HepG2 (cell line): ENCODE results near the gene TOMM22. TPM values are rescaled to one million over a fixed set of nuclear protein-coding genes. Genes with fewer than 3 reads are reported as not detected.
A peak's percentile ranks its signal among the peaks of the same experiment; 100 is the strongest.

Experiments
- CENPX ChIP-seq: sonication (generic); formaldehyde crosslinking; IDR thresholded peaks from 2 replicates; pipeline ENCODE4 v1.9.0; 2021; ENCODE audit warnings: mild to moderate bottlenecking, missing genetic modification reagents, moderate library complexity
- CREB1 ChIP-seq, 2 experiments: fragments of 450-650 bp in 1 of 2; IDR thresholded peaks; 2 replicates each; pipeline ENCODE4 v1.6.1; 2016 to 2017; ENCODE audit warnings: control low read depth in 1 of 2, mild to moderate bottlenecking in 1 of 2, missing compliant biosample characterization in 1 of 2, missing genetic modification characterization in 1 of 2
- GATAD2A ChIP-seq: IDR thresholded peaks from 2 replicates; pipeline ENCODE4 v1.6.1; 2016
- KDM6A ChIP-seq: IDR thresholded peaks from 2 replicates; pipeline ENCODE4 v1.6.1; 2016; ENCODE audit warnings: low read depth
- KLF12 ChIP-seq: sonication (generic); formaldehyde crosslinking; IDR thresholded peaks from 2 replicates; pipeline ENCODE4 v1.4.0; 2020; ENCODE audit warnings: missing genetic modification reagents, borderline replicate concordance
- MEIS2 ChIP-seq: sonication (generic); formaldehyde crosslinking; IDR thresholded peaks from 2 replicates; pipeline ENCODE4 v1.9.0; 2021; ENCODE audit warnings: mild to moderate bottlenecking, missing genetic modification reagents
- NFE2L2 ChIP-seq: fragments of 150-350 bp; IDR thresholded peaks from 2 replicates; pipeline ENCODE4 v1.6.1; 2014; ENCODE audit warnings: low read length
- POLR2G ChIP-seq: fragments of 200-400 bp; formaldehyde crosslinking; IDR thresholded peaks from 2 replicates; pipeline ENCODE4 v1.6.1; 2018; ENCODE audit warnings: mild to moderate bottlenecking, low read depth, low read length, moderate library complexity
- RBAK ChIP-seq: sonication (generic); formaldehyde crosslinking; IDR thresholded peaks from 2 replicates; pipeline ENCODE4 v1.5.1; 2020; ENCODE audit warnings: mild to moderate bottlenecking, missing genetic modification reagents
- TAF1 ChIP-seq: sonication (generic); formaldehyde crosslinking; IDR thresholded peaks from 2 replicates; pipeline ENCODE4 v1.4.0; 2020; ENCODE audit warnings: missing genetic modification reagents
- THAP11 ChIP-seq: IDR thresholded peaks from 2 replicates; pipeline ENCODE4 v1.6.1; 2016; ENCODE audit warnings: missing biosample characterization, missing genetic modification reagents
- ZNF33B ChIP-seq: sonication (generic); formaldehyde crosslinking; IDR thresholded peaks from 2 replicates; pipeline ENCODE4 v1.5.1; 2020; ENCODE audit warnings: mild to moderate bottlenecking, missing genetic modification reagents
- ZNF614 ChIP-seq: IDR thresholded peaks from 2 replicates; pipeline ENCODE4 v1.6.1; 2018; ENCODE audit warnings: missing biosample characterization, missing genetic modification reagents, inconsistent platforms, borderline replicate concordance
- ZNF644 ChIP-seq: IDR thresholded peaks from 2 replicates; pipeline ENCODE4 v1.6.1; 2016; ENCODE audit warnings: low read depth
- ZNF761 ChIP-seq: sonication (generic); formaldehyde crosslinking; conservative IDR thresholded peaks from 2 replicates; pipeline ENCODE4 v1.4.0; 2020; ENCODE audit warnings: mild to moderate bottlenecking, missing genetic modification reagents
- ZNF850 ChIP-seq: sonication (generic); formaldehyde crosslinking; conservative IDR thresholded peaks from 2 replicates; pipeline ENCODE4 v1.9.0; 2021; ENCODE audit warnings: mild to moderate bottlenecking, missing genetic modification reagents
- polyA plus RNA-seq, 8 experiments: library from polyadenylated mRNA; depleted of rRNA in 3 of 8; stranded (reverse) in 7 of 8; unstranded in 1 of 8; fragments of >200 nt; fragmentation: Illumina TruSeq in 4 of 8; extraction: Trizol in 4 of 8; gene quantifications; 2 replicates each; pipeline versions ENCODE4 v1.2.1 to v1.2.3, GENCODE V29; 2011 to 2016; ENCODE audit warnings: low read depth in 4 of 8, missing spikeins in 1 of 8, mixed read lengths in 1 of 8; ENCODE audit not compliant: insufficient read depth in 1 of 8
- total RNA-seq, 5 experiments: library from RNA; depleted of rRNA; stranded (reverse); fragments of >200 nt; fragmentation: Illumina TruSeq; extraction: Trizol; gene quantifications; 2 replicates each; pipeline ENCODE4 v1.2.3, GENCODE V29; 2016; ENCODE audit warnings: low read depth in 1 of 5
- TF ChIP-seq, protein P1 (sequence below): sonication (generic); formaldehyde crosslinking; IDR thresholded peaks from 2 replicates; pipeline ENCODE4 v1.5.0; 2020; ENCODE audit warnings: mild to moderate bottlenecking, missing genetic modification reagents, borderline replicate concordance
- TF ChIP-seq, protein P2 (sequence below): sonication (generic); formaldehyde crosslinking; IDR thresholded peaks from 2 replicates; pipeline ENCODE4 v1.5.0; 2020; ENCODE audit warnings: missing genetic modification reagents, mild to moderate bottlenecking, borderline replicate concordance
- TF ChIP-seq, protein P3 (sequence below): sonication (generic); formaldehyde crosslinking; IDR thresholded peaks from 2 replicates; pipeline ENCODE4 v1.8.0; 2023; ENCODE audit warnings: mild to moderate bottlenecking, missing genetic modification reagents
- TF ChIP-seq, protein P4 (sequence below): sonication (generic); formaldehyde crosslinking; IDR thresholded peaks from 2 replicates; pipeline ENCODE4 v1.5.0; 2020; ENCODE audit warnings: mild to moderate bottlenecking, missing genetic modification reagents

Gene TOMM22
- total and polyA plus RNA-seq, 2 of the 13 experiments (the other 11 are each of a cell fraction or from before 2014, with no cell fraction given) = 46.9 to 118 TPM

DNA sequence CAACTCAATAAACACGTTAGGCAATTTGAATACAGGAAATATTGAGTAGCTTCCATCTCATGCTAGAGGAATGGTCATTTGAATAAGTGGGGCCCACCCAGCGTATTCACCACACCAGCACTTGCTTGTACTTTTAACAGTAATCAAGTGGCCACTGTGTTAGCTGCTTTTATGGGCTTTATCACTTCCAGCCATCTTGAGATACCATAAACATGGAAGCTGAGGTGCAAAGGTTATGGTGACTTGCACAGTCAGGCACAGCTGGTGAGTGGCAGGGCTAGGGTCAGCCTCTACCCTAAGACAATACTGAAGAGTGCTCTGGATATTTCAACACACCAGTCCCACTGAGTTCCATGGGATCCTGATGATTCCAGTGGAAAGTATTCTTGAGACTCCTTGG lies 12.3 kb downstream of the TOMM22 start (continued):
- TF ChIP-seq, protein P1, sequence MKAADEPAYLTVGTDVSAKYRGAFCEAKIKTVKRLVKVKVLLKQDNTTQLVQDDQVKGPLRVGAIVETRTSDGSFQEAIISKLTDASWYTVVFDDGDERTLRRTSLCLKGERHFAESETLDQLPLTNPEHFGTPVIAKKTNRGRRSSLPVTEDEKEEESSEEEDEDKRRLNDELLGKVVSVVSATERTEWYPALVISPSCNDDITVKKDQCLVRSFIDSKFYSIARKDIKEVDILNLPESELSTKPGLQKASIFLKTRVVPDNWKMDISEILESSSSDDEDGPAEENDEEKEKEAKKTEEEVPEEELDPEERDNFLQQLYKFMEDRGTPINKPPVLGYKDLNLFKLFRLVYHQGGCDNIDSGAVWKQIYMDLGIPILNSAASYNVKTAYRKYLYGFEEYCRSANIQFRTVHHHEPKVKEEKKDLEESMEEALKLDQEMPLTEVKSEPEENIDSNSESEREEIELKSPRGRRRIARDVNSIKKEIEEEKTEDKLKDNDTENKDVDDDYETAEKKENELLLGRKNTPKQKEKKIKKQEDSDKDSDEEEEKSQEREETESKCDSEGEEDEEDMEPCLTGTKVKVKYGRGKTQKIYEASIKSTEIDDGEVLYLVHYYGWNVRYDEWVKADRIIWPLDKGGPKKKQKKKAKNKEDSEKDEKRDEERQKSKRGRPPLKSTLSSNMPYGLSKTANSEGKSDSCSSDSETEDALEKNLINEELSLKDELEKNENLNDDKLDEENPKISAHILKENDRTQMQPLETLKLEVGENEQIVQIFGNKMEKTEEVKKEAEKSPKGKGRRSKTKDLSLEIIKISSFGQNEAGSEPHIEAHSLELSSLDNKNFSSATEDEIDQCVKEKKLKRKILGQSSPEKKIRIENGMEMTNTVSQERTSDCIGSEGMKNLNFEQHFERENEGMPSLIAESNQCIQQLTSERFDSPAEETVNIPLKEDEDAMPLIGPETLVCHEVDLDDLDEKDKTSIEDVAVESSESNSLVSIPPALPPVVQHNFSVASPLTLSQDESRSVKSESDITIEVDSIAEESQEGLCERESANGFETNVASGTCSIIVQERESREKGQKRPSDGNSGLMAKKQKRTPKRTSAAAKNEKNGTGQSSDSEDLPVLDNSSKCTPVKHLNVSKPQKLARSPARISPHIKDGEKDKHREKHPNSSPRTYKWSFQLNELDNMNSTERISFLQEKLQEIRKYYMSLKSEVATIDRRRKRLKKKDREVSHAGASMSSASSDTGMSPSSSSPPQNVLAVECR = no peak
- TF ChIP-seq CENPX (CRISPR knock-in tag) (no peak), ZNF644 (CRISPR knock-in tag) (peak; percentile 75), ZNF850 (CRISPR knock-in tag) (no peak), KLF12 (no peak), CREB1 (IDR thresholded peaks at IDR 0.05) (no peak), CREB1 (CRISPR knock-in tag; IDR thresholded peaks at IDR 0.05) (no peak), GATAD2A (CRISPR knock-in tag) (0 out of 2 replicates have a peak, but pooled peaks have one; percentile 36), KDM6A (CRISPR knock-in tag) (no peak), THAP11 (CRISPR knock-in tag) (0 out of 2 replicates have a peak, but pooled peaks have one; percentile 22), NFE2L2 (no peak), ZNF614 (CRISPR knock-in tag) (no peak), TAF1 (CRISPR knock-in tag) (peak; percentile 20; the same call in 1 of the 2 replicates), ZNF761 (CRISPR knock-in tag) (no peak), ZNF33B (CRISPR knock-in tag) (no peak), RBAK (CRISPR knock-in tag) (no peak), MEIS2 (CRISPR knock-in tag) (no peak), POLR2G (no peak)
- TF ChIP-seq, protein P2, sequence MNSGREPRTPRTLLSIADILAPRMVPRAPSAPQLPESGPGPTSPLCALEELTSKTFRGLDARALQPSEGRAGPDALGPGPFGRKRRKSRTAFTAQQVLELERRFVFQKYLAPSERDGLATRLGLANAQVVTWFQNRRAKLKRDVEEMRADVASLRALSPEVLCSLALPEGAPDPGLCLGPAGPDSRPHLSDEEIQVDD = no peak
- TF ChIP-seq, protein P3, sequence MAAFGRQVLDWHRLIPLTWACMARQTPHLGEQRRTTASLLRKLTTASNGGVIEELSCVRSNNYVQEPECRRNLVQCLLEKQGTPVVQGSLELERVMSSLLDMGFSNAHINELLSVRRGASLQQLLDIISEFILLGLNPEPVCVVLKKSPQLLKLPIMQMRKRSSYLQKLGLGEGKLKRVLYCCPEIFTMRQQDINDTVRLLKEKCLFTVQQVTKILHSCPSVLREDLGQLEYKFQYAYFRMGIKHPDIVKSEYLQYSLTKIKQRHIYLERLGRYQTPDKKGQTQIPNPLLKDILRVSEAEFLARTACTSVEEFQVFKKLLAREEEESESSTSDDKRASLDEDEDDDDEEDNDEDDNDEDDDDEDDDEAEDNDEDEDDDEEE (CRISPR knock-in tag) = no peak
- TF ChIP-seq, protein P4, sequence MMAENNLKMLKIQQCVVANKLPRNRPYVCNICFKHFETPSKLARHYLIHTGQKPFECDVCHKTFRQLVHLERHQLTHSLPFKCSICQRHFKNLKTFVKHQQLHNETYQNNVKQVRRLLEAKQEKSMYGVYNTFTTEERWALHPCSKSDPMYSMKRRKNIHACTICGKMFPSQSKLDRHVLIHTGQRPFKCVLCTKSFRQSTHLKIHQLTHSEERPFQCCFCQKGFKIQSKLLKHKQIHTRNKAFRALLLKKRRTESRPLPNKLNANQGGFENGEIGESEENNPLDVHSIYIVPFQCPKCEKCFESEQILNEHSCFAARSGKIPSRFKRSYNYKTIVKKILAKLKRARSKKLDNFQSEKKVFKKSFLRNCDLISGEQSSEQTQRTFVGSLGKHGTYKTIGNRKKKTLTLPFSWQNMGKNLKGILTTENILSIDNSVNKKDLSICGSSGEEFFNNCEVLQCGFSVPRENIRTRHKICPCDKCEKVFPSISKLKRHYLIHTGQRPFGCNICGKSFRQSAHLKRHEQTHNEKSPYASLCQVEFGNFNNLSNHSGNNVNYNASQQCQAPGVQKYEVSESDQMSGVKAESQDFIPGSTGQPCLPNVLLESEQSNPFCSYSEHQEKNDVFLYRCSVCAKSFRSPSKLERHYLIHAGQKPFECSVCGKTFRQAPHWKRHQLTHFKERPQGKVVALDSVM (CRISPR knock-in tag) = no peak
